DOHH2 (cell line): ENCODE results near the gene CYCS.

Experiments
- EZH2phosphoT487 ChIP-seq: fragments of 200-600 bp; sonication (generic); IDR thresholded peaks from 2 replicates; pipeline ENCODE4 v1.6.1; 2017; ENCODE audit warnings: borderline replicate concordance, mild to moderate bottlenecking, antibody characterized with exemption, low read length, moderate library complexity, mixed read lengths
- TF ChIP-seq, protein P1 (sequence below): fragments of 200-600 bp; sonication (generic); IDR thresholded peaks from one replicate; pipeline ENCODE4 v1.5.1; 2014; ENCODE audit warnings: antibody characterized with exemption, mild to moderate bottlenecking, low read depth, low read length; ENCODE audit not compliant: poor library complexity, severe bottlenecking

DNA sequence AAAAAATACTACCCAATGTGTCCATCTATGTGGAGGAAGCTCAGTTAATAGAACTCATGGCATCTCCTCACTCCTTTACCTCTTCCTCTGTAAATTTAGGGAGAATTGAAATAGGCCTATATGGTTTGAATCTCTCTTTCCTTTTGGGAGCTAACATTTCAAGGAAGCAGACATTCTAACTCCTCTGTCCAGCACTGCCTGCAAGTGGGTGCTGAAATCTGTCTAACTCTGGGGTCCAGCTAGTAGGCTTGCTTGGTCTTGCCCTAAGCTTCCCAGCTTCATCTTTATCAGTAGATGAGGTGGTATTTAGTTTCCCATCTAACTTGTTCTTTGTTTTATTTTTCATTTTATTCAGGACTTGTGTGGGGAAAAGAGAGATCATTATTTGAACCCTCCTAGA is 23.2 kb downstream of the CYCS start:
- TF ChIP-seq, protein P1, sequence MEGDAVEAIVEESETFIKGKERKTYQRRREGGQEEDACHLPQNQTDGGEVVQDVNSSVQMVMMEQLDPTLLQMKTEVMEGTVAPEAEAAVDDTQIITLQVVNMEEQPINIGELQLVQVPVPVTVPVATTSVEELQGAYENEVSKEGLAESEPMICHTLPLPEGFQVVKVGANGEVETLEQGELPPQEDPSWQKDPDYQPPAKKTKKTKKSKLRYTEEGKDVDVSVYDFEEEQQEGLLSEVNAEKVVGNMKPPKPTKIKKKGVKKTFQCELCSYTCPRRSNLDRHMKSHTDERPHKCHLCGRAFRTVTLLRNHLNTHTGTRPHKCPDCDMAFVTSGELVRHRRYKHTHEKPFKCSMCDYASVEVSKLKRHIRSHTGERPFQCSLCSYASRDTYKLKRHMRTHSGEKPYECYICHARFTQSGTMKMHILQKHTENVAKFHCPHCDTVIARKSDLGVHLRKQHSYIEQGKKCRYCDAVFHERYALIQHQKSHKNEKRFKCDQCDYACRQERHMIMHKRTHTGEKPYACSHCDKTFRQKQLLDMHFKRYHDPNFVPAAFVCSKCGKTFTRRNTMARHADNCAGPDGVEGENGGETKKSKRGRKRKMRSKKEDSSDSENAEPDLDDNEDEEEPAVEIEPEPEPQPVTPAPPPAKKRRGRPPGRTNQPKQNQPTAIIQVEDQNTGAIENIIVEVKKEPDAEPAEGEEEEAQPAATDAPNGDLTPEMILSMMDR, result no peak
- no peak for TF ChIP-seq EZH2phosphoT487
